ENCODE measurements around the gene SORBS2.

DNA sequence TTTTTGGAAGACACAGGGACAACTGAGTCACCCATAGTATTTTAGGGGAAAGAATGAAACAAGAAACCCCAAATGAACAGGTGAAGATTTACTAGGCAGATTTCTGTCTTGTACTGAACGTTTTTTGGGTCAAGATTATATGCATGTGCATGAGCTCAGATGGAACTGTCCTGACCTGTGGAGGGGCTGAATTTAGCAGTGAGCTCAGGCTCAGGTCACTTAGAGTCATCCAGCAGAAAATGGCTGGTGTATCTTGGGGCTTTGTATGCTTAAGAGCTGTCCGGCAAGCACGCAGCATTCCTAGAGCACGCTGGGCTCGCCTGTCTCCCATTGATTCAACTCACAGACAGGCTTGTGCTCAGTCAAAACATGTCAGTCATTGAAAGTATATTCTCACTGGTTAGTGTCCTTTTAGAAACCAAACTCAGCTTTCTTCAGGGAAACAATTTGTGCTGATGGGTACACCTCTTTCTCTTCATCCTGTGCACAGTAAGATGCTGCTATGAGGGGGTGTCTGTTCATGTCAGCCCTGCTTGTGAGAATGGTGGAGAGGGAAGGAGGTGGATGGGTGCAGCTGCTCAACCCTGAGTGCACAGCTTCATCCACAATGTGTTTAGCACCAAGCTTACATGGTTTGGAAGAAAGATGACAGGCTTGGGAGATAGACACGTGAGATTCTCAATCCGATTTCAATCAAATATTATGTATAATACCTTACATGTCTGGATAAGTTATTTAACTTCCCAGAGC lies 229.2 kb downstream of the SORBS2 start:
- TF ChIP-seq POLR2A (IDR thresholded peaks at IDR 0.05; ENCODE audit: low read depth), result no peak
- no peak for TF ChIP-seq POLR2AphosphoS5 (IDR thresholded peaks at IDR 0.05)
- TF ChIP-seq, protein P1, sequence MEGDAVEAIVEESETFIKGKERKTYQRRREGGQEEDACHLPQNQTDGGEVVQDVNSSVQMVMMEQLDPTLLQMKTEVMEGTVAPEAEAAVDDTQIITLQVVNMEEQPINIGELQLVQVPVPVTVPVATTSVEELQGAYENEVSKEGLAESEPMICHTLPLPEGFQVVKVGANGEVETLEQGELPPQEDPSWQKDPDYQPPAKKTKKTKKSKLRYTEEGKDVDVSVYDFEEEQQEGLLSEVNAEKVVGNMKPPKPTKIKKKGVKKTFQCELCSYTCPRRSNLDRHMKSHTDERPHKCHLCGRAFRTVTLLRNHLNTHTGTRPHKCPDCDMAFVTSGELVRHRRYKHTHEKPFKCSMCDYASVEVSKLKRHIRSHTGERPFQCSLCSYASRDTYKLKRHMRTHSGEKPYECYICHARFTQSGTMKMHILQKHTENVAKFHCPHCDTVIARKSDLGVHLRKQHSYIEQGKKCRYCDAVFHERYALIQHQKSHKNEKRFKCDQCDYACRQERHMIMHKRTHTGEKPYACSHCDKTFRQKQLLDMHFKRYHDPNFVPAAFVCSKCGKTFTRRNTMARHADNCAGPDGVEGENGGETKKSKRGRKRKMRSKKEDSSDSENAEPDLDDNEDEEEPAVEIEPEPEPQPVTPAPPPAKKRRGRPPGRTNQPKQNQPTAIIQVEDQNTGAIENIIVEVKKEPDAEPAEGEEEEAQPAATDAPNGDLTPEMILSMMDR (IDR thresholded peaks at IDR 0.05), result no peak
- no peak for TF ChIP-seq EP300 (IDR thresholded peaks at IDR 0.05)
